ENCODE results near the gene GTF2H4. TPM values are rescaled to one million over a fixed set of nuclear protein-coding genes. Genes with fewer than 3 reads are reported as not detected.

Gene GTF2H4
- total RNA-seq, 2 donors from 2014 or later: 18.3 to 34.4 TPM

Small RNA genes lying within 50 kb of the gene (microRNA-seq; reads per million reads assigned to microRNA genes)
- gene MIR4640: 0 to 1.6 reads per million in 2 donors

Other genes starting within 250 kb of the GTF2H4 start
- gene DHX16, start 235.2 kb upstream of the GTF2H4 start, total RNA-seq: 10 to 100 TPM; 27.8 to 34.8 TPM
- gene PPP1R18, start 221.6 kb upstream of the GTF2H4 start, total RNA-seq: 10 to 100 TPM in 1 of 2 donors, 1 to 10 TPM in 1; 6.3 to 16.7 TPM
- 1 to 10 TPM; 4.6 to 5.4 TPM for gene NRM, start 217.2 kb upstream of the GTF2H4 start, total RNA-seq
- 10 to 100 TPM; 11.1 to 16.3 TPM for gene MDC1, start 190.9 kb upstream of the GTF2H4 start, total RNA-seq
- 100 to 1,000 TPM; 149 to 195 TPM for gene TUBB, start 187.9 kb upstream of the GTF2H4 start, total RNA-seq
- 100 to 1,000 TPM; 130 to 137 TPM for gene FLOT1, start 165.5 kb upstream of the GTF2H4 start, total RNA-seq
- gene IER3, start 163.7 kb upstream of the GTF2H4 start, total RNA-seq: 100 to 1,000 TPM in 1 of 2 donors, 10 to 100 TPM in 1; 70.9 to 169 TPM
- gene DDR1, start 23.7 kb upstream of the GTF2H4 start, total RNA-seq: 100 to 1,000 TPM; 297 to 333 TPM
- 10 to 100 TPM; 17.7 to 34.8 TPM for gene VARS2, start 6.0 kb downstream of the GTF2H4 start, total RNA-seq
- not detected for gene SFTA2, start 24.0 kb downstream of the GTF2H4 start, total RNA-seq
- gene MUCL3, start 32.8 kb downstream of the GTF2H4 start, total RNA-seq: not detected
- gene MUC21, start 75.5 kb downstream of the GTF2H4 start, total RNA-seq: not detected
- gene MUC22, start 102.3 kb downstream of the GTF2H4 start, total RNA-seq: not detected
- not detected for gene C6orf15, start 204.4 kb downstream of the GTF2H4 start, total RNA-seq
- 1 to 10 TPM; 4.9 to 6.7 TPM for gene PSORS1C1, start 206.6 kb downstream of the GTF2H4 start, total RNA-seq
- not detected for gene CDSN, start 212.2 kb downstream of the GTF2H4 start, total RNA-seq
- gene PSORS1C2, start 230.9 kb downstream of the GTF2H4 start, total RNA-seq: not detected
- 10 to 100 TPM; 24.3 to 39.0 TPM for gene CCHCR1, start 249.6 kb downstream of the GTF2H4 start, total RNA-seq